ENCODE results near the gene VWA8.
"Not testable (repeated sequence)": the region's sequence is repeated elsewhere in the genome, so short reads cannot be mapped to it uniquely, and the experiment has no call there.

Gene VWA8

DNA sequence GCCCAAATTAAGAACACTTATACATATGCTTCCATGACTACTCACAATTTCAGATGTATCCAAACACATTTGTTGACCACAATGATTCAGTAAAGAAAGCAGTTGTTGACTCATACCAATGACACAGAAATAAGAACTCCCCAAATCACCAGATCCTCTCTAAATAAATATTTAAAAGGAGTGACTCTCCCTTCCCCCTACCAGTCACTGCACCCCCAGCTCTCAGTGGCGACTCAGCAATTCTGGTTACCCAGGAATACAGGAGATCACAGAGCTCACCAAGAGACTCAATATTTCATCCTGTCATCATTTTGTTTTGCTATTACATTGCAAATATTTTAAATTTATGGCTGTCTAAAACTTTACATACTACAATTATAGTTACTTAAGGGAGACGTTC lies 372.0 kb downstream of the VWA8 start:
- DNase-seq (ENCODE audit: low spot score) = no peak

DNA sequence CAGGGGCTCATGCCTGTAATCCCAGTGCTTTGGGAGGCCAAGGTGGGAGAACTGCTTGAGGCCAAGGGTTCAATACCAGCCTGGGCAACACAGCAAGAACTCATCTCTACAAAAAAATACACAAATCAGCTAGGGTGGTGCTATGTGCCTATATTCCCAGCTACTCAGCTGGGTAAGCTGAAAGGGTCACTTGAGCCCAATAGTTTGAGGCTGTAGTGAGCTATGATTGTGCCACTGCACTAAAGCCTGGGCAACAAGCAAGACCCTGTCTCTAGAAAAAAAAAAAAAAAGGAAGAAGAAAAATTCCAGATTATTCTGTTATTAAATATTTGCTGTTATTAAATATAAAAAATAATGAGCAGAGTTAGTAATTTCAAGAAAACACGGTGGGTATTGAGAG lies 372.5 kb downstream of the VWA8 start:
- no peak for DNase-seq (ENCODE audit: low spot score)

DNA sequence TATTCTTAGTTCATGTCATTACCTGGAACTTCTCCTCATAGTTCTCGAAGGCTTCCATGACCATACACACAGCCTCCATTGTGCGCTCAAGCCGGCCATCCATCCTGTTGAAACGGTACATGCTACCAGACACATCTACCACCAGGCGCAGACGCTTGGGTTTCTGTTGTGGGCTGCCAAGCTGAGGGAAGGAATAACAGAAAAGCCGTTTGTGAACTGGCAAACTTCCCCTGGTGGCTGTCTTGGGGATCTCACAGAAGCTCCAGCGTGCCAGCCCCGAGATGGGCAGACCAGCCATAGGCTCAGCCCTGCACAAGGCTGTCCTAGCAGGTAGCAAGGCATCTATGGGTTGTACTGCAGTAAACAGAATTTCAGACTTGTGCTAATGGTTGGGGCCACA lies 373.4 kb downstream of the VWA8 start:
- DNase-seq (ENCODE audit: low spot score) = no peak

DNA sequence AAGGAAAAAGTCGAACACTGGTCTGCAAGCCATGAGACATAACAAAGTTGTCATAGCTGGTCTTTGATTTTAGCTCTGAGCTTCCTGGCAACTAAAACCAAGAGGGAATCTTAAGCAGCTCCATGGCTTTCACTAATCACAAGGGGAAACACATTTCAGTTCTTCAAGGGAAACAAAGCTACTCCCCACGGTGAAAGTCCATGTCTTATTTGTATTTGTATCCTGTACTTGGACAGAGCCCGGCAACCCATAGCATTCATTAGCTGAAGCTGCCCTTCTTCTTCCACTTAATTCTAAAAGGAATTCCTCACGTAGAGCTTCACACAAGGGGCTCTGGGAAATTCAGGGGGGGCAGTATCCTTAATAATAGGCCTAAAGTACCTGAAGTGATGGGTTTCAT lies 374.7 kb downstream of the VWA8 start:
- DNase-seq (ENCODE audit: low spot score) = no peak

DNA sequence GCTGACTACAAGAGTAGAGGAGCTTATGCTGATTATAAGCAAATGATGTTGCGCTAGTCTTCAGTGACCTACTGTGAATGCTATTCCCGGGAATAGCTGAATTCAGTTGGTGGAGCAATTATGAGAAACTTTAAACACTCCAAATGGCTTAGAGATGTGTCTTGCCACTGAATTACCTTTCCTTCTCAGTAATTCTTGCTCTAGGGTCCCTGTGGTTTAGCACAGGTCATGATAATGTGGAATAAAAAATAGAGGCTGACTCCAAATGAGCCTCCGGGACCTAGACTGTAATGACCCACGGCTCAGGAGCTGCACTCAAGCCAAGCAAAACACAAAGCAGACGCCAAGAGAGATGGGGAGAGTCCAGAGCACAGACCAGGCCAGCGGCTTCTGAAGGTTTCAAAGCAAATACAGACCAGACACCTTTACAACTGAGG lies 378.9 kb downstream of the VWA8 start:
- no peak for DNase-seq (ENCODE audit: low spot score)

DNA sequence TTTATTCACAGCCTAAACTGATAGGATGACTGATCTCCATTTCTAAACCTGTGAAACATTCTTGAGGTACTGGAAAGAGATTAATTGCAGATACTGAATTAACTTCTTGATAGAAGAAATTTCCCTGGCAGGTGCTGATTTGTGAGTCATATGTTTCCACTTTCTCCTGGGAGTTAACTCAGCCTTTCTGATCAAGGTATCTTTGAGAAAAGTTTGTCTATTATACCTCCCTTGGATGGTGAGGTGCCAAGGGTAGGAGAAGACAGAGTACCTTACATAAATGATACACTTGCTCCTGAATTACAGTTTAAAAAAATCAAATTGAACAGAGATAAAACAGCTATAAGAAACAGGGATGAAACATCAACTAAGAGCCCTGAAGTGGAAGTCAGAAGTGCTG lies 380.6 kb downstream of the VWA8 start:
- no peak for DNase-seq (ENCODE audit: low spot score)

DNA sequence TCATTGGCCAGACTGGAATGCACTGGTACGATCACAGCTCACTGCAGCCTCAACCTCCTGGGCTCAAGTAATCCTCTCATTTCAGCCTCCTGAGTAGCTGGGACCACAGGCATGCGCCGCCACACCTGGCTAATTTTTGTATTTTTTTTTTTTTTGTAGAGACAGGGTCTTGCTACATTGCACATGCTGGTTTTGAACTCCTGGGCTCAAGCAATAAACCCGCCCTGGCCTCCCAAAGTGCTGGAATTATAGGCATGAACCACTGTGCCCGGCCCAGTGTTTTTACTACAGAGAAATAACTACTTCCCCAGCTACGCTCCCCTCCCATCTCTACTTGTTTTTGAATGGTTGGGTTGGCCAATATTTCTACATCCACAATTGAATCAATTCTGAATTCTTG lies 381.0 kb downstream of the VWA8 start:
- no peak for DNase-seq (ENCODE audit: low spot score)

DNA sequence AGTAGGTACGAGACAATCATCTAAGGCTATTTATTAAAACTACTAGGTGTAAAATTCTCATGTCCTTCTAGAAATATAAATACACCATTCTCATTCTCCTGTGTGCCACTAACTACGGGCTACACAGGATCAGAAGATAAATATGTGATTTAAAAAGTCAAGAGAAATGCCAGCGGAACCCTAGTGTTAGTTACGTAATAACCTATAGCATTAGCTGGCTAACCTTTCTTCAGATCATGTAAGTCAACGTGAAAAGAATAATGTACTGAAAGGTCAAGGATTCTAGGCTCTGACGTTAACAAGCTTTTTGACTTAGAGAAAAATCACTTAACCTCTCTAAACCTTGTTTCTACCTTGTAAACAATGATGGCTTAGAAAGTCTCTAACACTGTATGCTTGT lies 381.7 kb downstream of the VWA8 start:
- no peak for DNase-seq (ENCODE audit: low spot score)

DNA sequence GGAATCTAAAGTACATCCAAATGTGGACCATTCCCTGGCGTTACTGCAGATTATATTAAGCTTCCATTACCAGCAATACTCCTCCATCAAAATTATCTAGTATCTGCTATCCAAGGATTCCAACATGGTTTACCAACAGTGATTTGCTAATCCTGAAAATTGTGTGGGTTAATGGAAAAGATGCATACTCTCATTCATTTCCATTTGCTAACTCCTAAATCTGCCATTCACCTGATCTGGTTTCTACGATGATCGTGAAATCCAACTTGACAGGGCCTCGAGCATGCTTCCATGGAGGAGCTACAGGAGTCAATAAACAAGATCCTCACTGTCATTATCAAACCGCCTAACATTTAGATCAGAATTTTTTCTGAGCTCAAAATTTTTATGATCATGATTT lies 382.5 kb downstream of the VWA8 start:
- DNase-seq (ENCODE audit: low spot score) = no peak

DNA sequence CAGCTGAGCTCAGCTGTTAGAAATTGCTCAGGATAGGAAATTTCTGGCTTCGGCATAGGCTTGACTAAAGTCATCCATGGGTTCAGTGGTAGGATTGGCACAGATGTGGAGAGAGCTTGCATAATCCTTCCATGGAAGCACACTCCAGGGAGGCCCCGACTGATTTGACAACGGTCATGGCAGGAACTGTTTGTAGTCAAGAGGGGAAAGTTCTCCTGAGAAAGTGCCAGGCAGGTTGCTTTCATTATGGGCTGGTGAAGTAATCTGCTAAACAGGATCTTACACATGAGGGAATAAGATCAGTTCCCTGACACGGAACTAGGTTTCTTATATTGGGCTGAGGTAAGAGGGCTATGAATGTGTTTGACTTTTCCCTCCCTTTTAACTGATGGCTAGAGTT lies 383.5 kb downstream of the VWA8 start:
- no peak for DNase-seq (ENCODE audit: low spot score)

DNA sequence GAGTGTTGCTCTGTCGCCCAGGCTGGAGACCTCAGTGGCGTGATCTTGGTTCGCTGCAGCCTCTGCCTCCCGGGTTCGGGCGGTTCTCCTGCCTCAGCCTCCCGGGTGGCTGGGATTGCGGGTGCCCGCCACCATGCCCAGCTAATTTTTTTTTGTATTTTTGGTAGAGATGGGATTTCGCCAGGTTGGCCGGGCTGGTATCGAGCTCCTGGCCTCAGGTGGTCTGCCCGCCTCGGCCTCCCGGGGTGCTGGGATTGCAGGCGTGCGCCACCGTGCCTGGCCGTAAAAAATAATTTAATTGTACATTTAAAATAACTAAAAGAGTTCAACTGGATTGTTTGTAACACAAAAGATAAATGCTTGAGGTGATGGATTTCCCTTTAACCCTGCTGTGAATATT lies 387.3 kb downstream of the VWA8 start:
- not testable (repeated sequence) for DNase-seq (ENCODE audit: low spot score)

DNA sequence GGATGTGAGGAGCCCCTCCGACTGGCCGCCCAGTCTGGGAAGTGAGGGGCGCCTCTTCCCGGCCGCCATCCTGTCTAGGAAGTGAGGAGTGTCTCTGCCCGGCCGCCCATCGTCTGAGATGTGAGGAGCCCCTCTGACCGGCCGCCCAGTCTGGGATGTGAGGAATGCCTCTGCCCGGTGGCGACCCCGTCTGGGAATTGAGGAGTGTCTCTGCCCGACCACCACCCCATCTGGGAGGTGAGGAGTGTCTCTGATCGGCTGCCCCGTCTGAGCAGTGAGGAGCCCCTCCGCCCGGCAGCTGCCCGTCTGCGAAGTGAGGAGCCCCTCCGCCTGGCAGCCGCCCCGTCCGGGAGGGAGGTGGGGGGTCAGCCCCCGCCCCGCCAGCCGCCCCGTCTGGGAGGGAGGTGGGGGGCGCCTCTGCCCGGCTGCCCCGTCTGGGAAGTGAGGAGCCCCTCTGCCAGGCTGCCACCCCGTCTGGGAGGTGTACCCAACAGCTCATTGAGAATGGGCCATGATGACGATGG lies 389.0 kb downstream of the VWA8 start:
- not testable (repeated sequence) for DNase-seq (ENCODE audit: low spot score)

DNA sequence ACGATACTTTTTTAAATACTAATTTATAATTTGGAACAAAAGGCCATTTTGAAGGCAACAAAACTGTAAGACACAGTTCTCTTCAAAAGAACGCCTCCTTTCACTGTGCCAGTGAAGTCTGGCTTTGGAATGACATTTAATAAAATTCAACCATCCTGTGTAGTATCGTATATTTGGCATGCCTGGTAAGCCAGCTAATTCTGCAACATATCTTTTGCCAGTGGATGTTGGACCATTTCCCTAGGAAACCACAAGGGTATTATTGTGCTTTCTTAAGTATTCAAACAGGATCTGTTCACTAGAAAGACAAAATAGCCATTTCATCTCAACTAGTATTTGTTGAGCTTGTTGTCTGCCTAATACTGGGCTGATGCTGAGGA lies 391.9 kb downstream of the VWA8 start:
- no peak for DNase-seq (ENCODE audit: low spot score)

DNA sequence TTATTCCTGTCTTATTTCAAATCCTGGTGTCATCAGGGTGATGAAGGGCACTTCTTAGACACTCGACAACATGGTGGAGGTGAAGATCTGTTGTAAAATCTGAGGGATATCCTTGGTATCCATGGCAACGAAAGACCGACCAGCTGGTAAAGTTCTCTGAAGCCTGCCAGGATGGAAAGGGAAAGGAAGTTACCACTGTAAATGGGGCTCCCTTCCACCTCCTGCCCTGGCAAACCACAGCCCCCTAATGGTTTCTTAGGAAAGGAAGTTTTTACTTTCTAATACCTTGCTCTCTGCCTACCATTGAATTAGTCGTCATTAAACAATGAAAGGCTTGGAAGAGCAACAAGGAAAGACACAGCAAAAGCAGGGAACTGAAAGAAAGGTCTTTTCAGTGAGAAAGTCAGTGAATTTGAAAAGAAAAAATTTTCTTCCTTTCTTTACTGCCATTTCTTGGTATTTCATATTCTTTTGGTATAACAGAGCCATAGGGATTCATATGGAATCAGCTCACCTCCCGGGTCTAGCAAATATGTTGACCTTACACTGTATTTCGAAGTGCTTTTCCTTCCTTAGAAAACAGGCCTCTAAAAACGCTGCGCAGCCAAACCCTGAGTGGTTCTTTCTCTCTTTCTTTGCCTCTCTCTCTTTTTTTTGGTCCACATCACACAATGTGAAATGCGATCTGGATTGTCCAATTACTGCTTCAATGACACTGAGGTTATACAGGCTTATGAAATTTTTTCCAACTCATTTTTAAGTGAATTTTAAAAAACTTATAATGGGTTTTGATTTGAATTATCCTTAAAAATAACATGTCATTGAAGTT lies 392.6 kb downstream of the VWA8 start:
- no peak for DNase-seq (ENCODE audit: low spot score)

DNA sequence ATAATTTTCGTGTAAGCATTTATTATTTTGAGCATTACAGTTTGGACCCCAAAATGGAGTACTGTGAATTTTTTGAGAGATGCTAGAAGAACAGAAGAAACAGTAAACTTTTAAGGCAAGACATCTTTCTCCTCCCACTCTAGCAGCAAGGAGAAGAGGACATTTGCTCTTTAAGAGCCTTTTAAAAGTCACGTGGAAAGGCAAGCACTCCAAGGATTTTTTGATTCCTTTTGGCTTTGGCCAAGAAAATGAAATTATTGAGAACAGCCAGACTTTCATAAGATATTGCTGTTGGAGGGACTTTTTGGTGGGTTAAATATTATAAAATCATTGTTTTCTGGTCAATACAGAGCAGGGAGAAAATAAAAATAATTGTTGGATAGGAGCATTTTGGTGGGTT lies 393.5 kb downstream of the VWA8 start:
- DNase-seq (ENCODE audit: low spot score) = no peak

DNA sequence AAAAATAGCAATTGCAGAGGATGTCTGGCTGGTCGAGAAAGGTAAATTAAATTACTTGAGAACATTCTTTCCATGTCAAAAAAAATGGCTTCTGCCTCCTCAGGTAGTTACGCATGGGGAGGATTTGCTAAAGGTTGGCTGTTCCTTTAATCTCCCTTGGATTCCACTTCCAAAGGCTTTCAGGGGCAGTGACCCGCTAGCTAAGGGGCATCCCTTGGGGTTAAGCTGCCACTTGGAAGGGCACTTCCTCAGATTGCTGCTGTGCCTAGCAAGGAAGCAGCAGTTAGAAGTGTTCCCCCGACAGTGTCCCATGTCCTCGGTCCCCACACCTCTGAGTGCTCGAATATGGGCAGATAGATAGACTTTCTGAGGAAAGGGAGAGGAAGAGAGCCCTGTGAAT lies 395.1 kb downstream of the VWA8 start:
- no peak for DNase-seq (ENCODE audit: low spot score)

DNA sequence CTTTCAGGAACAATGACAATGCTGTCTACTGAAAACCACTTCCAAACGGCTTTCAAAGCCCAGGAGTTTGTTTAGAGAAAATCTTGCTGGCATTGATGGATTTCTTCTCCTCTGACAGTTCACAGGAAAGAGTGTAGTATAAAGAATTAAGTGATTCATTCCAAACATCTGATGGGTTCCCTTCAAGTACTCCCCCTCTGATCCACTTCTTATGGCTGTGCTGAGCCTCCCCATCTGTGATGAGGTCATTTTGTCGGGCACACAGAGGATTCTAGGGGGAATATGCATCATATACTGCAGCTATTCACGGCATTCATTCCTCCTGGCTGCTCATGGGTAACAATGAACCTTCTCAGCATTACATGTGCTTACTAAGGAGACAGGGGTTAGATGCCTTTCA lies 395.7 kb downstream of the VWA8 start:
- no peak for DNase-seq (ENCODE audit: low spot score)

DNA sequence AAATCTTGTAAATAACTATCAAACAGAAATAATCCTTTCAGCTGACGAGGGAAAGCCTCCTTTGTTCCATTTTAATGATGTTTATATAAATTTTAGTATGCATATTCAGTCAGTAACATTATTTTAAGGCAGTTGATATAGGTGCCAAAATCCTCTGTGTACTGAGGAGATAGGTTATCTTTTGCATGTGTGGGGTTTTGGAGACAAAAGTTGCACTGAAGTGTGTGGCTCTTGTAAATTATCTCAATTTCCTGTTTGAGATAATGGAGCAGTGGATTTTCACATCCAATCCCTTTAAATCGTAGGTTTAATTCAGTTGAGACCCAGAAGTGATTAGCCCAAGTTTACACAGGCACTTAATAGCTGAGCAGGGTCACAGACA lies 396.9 kb downstream of the VWA8 start:
- no peak for DNase-seq (ENCODE audit: low spot score)

DNA sequence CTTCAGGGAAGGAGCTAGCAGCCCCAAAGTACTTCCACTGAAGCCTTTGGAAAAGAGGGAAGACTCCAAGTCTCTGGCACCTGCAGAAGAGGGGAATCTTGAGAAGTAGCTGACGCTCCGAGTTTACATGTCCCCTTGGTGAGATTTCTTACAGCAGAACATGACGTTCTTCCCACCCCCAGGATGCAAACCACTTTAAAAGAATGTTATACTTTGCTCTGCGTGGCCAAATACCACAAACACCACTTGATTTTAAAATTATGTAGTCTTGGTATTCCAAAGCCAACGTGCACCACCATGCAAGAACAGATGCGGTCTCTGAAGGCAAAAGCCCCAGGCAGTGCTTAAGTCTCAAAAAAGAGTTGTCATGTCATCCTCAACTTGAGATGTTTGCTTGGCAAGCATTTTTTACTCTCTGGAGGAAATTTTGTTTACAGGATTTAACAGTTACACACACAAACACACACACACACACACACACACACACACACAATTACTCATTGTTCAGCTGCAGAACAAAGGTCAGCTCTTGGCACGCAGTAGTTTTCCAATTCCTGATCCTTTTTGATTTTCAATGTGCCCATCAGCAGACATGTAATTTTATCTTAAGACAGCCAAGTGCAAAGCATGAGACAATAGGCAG lies 397.4 kb downstream of the VWA8 start:
- DNase-seq (ENCODE audit: low spot score) = no peak

DNA sequence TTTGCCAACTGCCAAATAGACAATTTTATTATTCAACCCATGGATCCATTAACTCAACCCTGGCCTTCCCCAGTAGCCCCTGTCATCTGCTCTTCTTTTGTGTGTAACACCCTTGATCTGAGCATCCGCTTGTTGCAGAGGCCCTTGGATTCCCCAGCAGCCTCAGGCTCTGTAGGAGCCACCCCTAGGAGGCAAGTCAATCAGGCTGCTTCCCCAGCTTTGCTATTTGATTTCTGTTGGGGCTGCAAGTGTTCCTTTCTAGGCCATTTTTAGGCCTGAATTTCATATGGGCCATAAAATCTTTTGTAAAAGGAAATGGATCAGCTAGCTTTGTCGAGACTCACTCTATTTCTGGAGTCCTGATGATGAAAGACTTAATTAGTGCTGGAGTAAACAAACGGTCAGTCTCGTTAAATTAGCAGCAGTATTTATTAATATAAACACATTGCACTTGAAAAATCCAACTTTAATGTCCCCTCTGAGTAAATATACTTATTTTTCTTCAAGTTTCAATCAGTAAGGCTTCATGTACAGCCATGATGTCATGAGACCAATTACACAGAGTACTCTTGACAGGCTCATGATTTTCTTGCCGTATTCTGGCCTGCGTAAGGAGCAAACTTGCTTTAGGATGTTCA lies 398.2 kb downstream of the VWA8 start:
- DNase-seq (ENCODE audit: low spot score) = no peak

DNA sequence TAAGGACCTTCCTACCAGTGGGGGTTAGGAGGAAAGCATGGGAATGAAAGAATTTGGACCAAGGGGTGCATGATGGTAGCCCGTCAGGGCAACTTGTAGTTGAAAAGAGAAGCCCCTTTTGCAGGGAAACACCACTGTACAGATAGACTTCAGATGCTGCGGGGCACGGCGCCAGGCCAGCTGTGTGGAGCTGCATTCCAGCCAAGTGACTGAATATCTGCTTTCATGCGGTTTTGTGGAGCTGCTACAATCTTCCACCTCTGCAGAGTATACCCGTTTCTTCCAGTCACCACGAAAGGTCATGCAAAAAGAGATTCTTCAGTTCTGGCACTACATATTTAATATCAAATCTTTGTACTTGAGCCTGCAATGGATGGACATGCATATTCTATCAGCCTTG lies 398.8 kb downstream of the VWA8 start:
- no peak for DNase-seq (ENCODE audit: low spot score)

DNA sequence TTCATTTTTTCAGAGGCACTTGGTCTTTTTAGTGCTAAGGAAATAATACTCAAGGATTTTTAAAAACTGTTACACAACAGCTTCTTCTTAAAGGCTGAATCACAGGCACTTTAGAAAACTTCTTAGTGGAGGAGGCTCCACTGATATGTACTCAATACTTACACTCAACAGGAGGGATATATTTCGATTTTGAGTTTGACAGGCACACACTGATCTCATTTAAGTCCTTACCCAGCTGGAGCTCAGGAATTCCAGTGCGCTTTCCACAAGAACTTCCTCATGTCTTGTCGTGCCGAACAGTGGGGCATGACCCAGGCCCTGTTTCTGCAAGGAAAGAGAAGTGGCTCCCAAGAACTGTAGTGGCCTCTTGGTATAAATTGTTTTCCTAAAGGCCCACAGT lies 399.7 kb downstream of the VWA8 start:
- no peak for DNase-seq (ENCODE audit: low spot score)

All from SK-N-DZ (cell line).